Measurements from ENCODE around the gene EHMT2. TPM values are rescaled to one million over a fixed set of nuclear protein-coding genes. Genes with fewer than 3 reads are reported as not detected.

The EHMT2 gene
- total and polyA plus RNA-seq, 2 of the 8 experiments (the other 6 are each of a cell fraction or from before 2014, with no cell fraction given), result 125 to 177 TPM

DNA sequence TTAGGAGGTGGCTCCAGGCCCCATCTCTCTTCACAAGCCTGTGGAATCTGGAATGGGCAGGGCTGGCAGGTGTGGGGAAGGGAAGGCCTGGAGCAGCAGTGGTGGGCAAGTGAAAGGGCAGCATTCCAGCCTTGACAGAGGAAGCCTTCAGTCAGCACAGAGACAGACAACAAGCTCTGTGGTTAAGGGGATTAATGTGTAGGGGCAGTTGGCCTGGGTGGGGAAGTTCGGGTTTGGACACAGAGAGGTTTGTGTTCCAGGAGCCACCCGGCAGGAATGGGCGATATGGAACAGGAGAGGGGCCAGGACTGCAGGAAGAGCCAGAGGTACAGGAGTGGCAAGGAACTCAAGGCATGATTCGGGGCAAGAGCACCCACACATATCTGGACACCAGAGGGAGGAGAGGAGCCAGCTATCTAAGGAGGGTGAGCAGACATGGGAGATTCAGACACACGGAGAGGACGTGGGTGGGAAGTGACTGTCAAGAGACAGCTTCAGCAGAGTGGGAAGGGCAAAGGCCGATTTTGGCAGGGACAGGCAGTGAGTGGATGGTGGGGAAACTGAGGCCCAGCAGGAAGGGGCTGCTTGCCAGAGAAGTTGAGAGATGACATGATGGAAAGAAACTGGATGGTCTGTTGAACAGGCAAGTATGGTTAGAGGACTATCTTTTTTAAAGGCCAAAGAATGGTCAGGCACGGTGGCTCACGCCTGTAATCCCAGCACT lies 16.2 kb downstream of the EHMT2 start:
- H2AK5ac ChIP-seq (ENCODE audit: low read depth, low read length), result no peak overlapping the region
- no peak overlapping the region for H3K4me2 ChIP-seq (ENCODE audit: insufficient read depth in 1 of 2, low read depth in 2 of 2, low read length in 2 of 2)
- H3K56ac ChIP-seq (replicated peaks; ENCODE audit: insufficient read length, low read depth, low read length), result no peak overlapping the region
- no peaks in the 10 kb centered on the region for H3K79me2 ChIP-seq (ENCODE audit: control insufficient read depth in 1 of 2, insufficient read depth in 2 of 2, low read length in 2 of 2)
- H2BK12ac ChIP-seq (ENCODE audit: low read depth, low read length), result 0 out of 2 replicates have a peak overlapping the region, but pooled peaks have one; percentile 39
- H3K14ac ChIP-seq (ENCODE audit: insufficient read length), result no peak overlapping the region
- no peak overlapping the region for H2BK15ac ChIP-seq (ENCODE audit: low read length)
- peaks cover 2 to 13% of the 10 kb centered on the region in 2 experiments for H4K20me1 ChIP-seq (replicated peaks in 1 of 2; ENCODE audit: control insufficient read depth in 1 of 2, insufficient read depth in 2 of 2, low read length in 2 of 2)
- no peak overlapping the region for H3K23ac ChIP-seq (ENCODE audit: insufficient read length)
- no peak for FAIRE-seq
- H3K18ac ChIP-seq (ENCODE audit: extremely low read depth, low read length), result no peak overlapping the region
- no peak for DNase-seq (ENCODE audit: low read depth in 1 of 2, low spot score in 2 of 2)
- no peaks in the 10 kb centered on the region; the same call in 1 of the 2 replicates for H3K79me1 ChIP-seq (ENCODE audit: low read depth, low read length)
- no peaks in the 10 kb centered on the region for H3K23me2 ChIP-seq (ENCODE audit: low read depth, low read length)
- no peak overlapping the region for H3K9ac ChIP-seq (replicated peaks in 1 of 4; ENCODE audit: extremely low read depth in 1 of 4, low read depth in 3 of 4, low read length in 3 of 4)
- H3K9me3 ChIP-seq (ENCODE audit: insufficient read depth in 2 of 2, low read depth in 1 of 2, low read length in 1 of 2), result no peaks in the 10 kb centered on the region
- no peak overlapping the region for H4K91ac ChIP-seq (replicated peaks; ENCODE audit: insufficient read length, low read length)
- H3K27ac ChIP-seq (ENCODE audit: low read depth, low read length), result no peak overlapping the region
- CTCF ChIA-PET (ENCODE audit: partially characterized antibody), result interaction anchor here (0.6 to 8.1 kb wide), 9 partner anchors 8 to 109 kb away, joined by 3 to 59 read pairs (median 6); partner anchors contain the start of gene EHMT2
- peaks cover 25 to 59% (median 49%) of the 10 kb centered on the region in 4 experiments for H3K36me3 ChIP-seq (ENCODE audit: control insufficient read depth in 2 of 4, insufficient read depth in 4 of 4, low read length in 3 of 4)
- H4K8ac ChIP-seq (ENCODE audit: extremely low read depth, insufficient read depth, low read length), result no peak overlapping the region
- no peak overlapping the region for H4K5ac ChIP-seq (ENCODE audit: insufficient read length, low read depth, low read length)
- H2BK120ac ChIP-seq (replicated peaks; ENCODE audit: low read depth, low read length), result no peak overlapping the region
- 94% methylated on average over 9 of the region's 9 CpGs; no CpG with 5 or more reads in 1 of the 2 experiments for WGBS, 2 experiments (ENCODE audit: extremely low coverage in 1 of 2, insufficient coverage in 1 of 2, insufficient read length in 1 of 2, insufficient replicate concordance in 2 of 2, low coverage in 1 of 2, low lambda C conversion rate in 2 of 2, missing lambda C conversion rate in 1 of 2)
- H2BK5ac ChIP-seq (ENCODE audit: low read depth, low read length), result no peak overlapping the region
- H3K4me3 ChIP-seq (ENCODE audit: extremely low read depth in 1 of 4, insufficient read depth in 2 of 4, low read depth in 3 of 4, low read length in 4 of 4), result no peak overlapping the region
- H3K4me1 ChIP-seq (replicated peaks in 1 of 4; ENCODE audit: control insufficient read depth in 3 of 4, insufficient read depth in 4 of 4, low read length in 3 of 4), result peaks cover 0 to 11% (median 0%) of the 10 kb centered on the region in 4 experiments; a peak in 1 of 7 replicates
- H2BK20ac ChIP-seq (ENCODE audit: low read length), result no peak overlapping the region
- POLR2A ChIA-PET (ENCODE audit: partially characterized antibody), result interaction anchor here (0.7 to 3.2 kb wide), 10 partner anchors 8 to 146 kb away, joined by 3 to 11 read pairs (median 6); partner anchors contain the start of gene NEU1
- H2AFZ ChIP-seq (ENCODE audit: low read length), result no peak overlapping the region
- H3K27me3 ChIP-seq (replicated peaks in 1 of 4; ENCODE audit: control insufficient read depth in 3 of 4, extremely low read depth in 1 of 4, insufficient read depth in 3 of 4, low read length in 3 of 4), result no peaks in the 10 kb centered on the region
- no peak overlapping the region for H3K4ac ChIP-seq (replicated peaks; ENCODE audit: insufficient read length, low read depth, low read length)
- no peak for TF ChIP-seq CBX8 (IDR thresholded peaks at IDR 0.05; ENCODE audit: borderline replicate concordance, low read depth, low read length)
- no peak for TF ChIP-seq RBBP5 (IDR thresholded peaks at IDR 0.05; ENCODE audit: borderline replicate concordance, low read depth, low read length)
- TF ChIP-seq KDM1A (IDR thresholded peaks at IDR 0.05; ENCODE audit: borderline replicate concordance, low read length), result no peak
- TF ChIP-seq JUN (IDR thresholded peaks at IDR 0.05; ENCODE audit: low read depth, low read length), result no peak
- TF ChIP-seq CBX5 (IDR thresholded peaks at IDR 0.05; ENCODE audit: low read depth, low read length), result no peak
- TF ChIP-seq SAP30 (IDR thresholded peaks at IDR 0.05; ENCODE audit: insufficient read depth, insufficient replicate concordance, low read length), result no peak
- TF ChIP-seq MAFK (IDR thresholded peaks at IDR 0.05; ENCODE audit: low read depth, low read length), result no peak
- no peak for TF ChIP-seq TEAD4 (IDR thresholded peaks at IDR 0.05; ENCODE audit: low read depth, low read length)
- no peak for TF ChIP-seq HDAC2 (IDR thresholded peaks at IDR 0.05; ENCODE audit: borderline replicate concordance in 1 of 2, low read depth in 2 of 2, low read length in 2 of 2)
- no peak for TF ChIP-seq KDM5A (IDR thresholded peaks at IDR 0.05; ENCODE audit: low read length)
- TF ChIP-seq ATF3 (IDR thresholded peaks at IDR 0.05; ENCODE audit: insufficient read depth, low read depth, low read length), result no peak

Measured in H1 (cell line).